ENCODE data around the gene FNDC10. TPM values are rescaled to one million over a fixed set of nuclear protein-coding genes. Genes with fewer than 3 reads are reported as not detected.

Gene FNDC10
- total and polyA plus RNA-seq, 9 of the 15 experiments (the other 6 are each of a cell fraction or from before 2014, with no cell fraction given) = 0.08 to 6.3 (median 1.6) TPM

DNA sequence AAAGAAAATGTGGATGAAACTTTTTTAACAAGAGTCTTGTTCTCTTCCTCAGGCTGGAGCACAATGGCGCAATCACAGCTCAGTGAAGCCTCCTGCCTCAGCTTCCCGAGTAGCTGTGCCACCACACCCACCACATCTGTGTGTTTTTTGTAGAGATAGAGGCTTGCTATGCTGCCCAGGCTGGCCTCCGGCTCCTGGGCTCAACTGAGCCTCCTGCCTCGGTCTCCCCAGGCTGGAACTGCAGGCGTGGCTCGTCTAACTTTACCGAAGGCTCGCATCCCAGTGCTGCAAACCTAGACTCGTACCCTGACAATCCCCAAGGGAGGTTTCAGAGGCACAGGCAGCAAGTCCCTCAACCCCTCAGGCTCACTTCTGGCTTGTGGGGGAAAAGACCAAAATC, 39.8 kb downstream of the FNDC10 start:
- in situ Hi-C loops (cut with MboI) (no loop called here), intact Hi-C loops (cut with micrococcal nuclease) (no loop called here)
- Histone ChIP-seq H3K9me3 (replicated peaks; ENCODE audit: control insufficient read depth, insufficient read depth, low read depth, low read length) (no peaks in the 10 kb centered on the region; the same call in 1 of the 2 replicates), H2AFZ (ENCODE audit: low read depth, low read length) (no peak overlapping the region), H3K27me3 (ENCODE audit: control insufficient read depth in 2 of 2, insufficient read depth in 2 of 2, low read length in 2 of 2) (no peaks in the 10 kb centered on the region), H3K27ac (ENCODE audit: extremely low read depth, low read depth, low read length) (no peak overlapping the region), H3K4me2 (ENCODE audit: insufficient read depth, low read length) (no peak overlapping the region), H4K20me1 (replicated peaks; ENCODE audit: control insufficient read depth, insufficient read depth, low read length) (peaks cover 17% of the 10 kb centered on the region; the same call in 1 of the 2 replicates), H3K36me3 (ENCODE audit: control insufficient read depth, insufficient read depth, low read length) (peaks cover 80% of the 10 kb centered on the region), H3K9me1 (ENCODE audit: control insufficient read depth, insufficient read depth, low read length) (peaks cover 3% of the 10 kb centered on the region), H3K79me2 (ENCODE audit: control insufficient read depth, insufficient read depth, low read length) (peaks cover 48% of the 10 kb centered on the region), H3K4me1 (replicated peaks in 1 of 2; ENCODE audit: control insufficient read depth in 2 of 2, insufficient read depth in 2 of 2, low read length in 2 of 2) (peaks cover 3 to 26% of the 10 kb centered on the region in 2 experiments; a peak in 4 of 5 replicates), H3K4me3 (no peak overlapping the region), H3K9ac (ENCODE audit: insufficient read depth in 1 of 2, low read depth in 2 of 2, low read length in 2 of 2) (peak overlapping the region in 1 of 2 experiments; percentile 65; a peak in 2 of 4 replicates)
- BruUV-seq (replicated peaks) = no TSS peak
- POLR2A ChIA-PET = interaction anchor here (0.8 to 2.0 kb wide), 2 partner anchors 12 to 92 kb away, joined by 3 to 13 read pairs; no protein-coding TSS in a partner anchor
- 91% methylated on average over 9 of the region's 9 CpGs for WGBS (ENCODE audit: insufficient coverage, low coverage, missing lambda C conversion rate)
- no peak for FAIRE-seq
- no peak for DNase-seq (ENCODE audit: extremely low read depth in 1 of 4, low spot score in 3 of 4)
- CTCF ChIA-PET (ENCODE audit: low intra/inter-chr PET ratio) = no interaction called here
- ATAC-seq = no peak
- TF ChIP-seq CEBPB (tag; IDR thresholded peaks at IDR 0.05) (peak; percentile 27; the same call in 1 of the 2 replicates), POLR2AphosphoS5 (IDR thresholded peaks at IDR 0.05; ENCODE audit: control insufficient read depth, insufficient read depth, low read depth, low read length) (peak; percentile 28; the same call in 1 of the 2 replicates), POLR2A (conservative IDR thresholded peaks at IDR 0.05) (peak; percentile 7), SUPT5H (IDR thresholded peaks at IDR 0.05) (0 out of 2 replicates have a peak, but pooled peaks have one; percentile 18), MYNN (IDR thresholded peaks at IDR 0.05) (peak; percentile 74), MYNN (CRISPR knock-in tag; IDR thresholded peaks at IDR 0.05) (no peak), YBX1 (IDR thresholded peaks at IDR 0.05) (no peak), POLR2G (IDR thresholded peaks at IDR 0.05; ENCODE audit: low read depth, low read length) (peak; percentile 55), HLTF (IDR thresholded peaks at IDR 0.05) (no peak)

Measured in K562 (cell line).